T-cell (primary cell): ENCODE results near the gene SPACA4. TPM values are rescaled to one million over a fixed set of nuclear protein-coding genes. Genes with fewer than 3 reads are reported as not detected.
A peak's percentile ranks its signal among the peaks of the same experiment; 100 is the strongest.

Experiments used
- ATAC-seq, 4 experiments: fragments of 200-7000 bp in 3 of 4; fragments of 150-1000 bp in 1 of 4; cut with Tn5 transposase; replicated peaks in 1 of 4; 1 replicate in 3 of 4; 2 replicates in 1 of 4; pipeline ENCODE4 v1.10.0; 2021; ENCODE audit warnings: moderate library complexity in 3 of 4, mild to moderate bottlenecking in 2 of 4, moderate number of reproducible peaks in 1 of 4
- CTCF ChIA-PET, 2 donors: fragments of 300-600 bp; sonication (Branson Sonifier 250); formaldehyde crosslinking; loops; one replicate each; lab custom pipeline; 2022; ENCODE audit warnings: antibody characterized with exemption in 2 of 2; lab: Charles Lee
- POLR2A ChIA-PET, 2 donors: fragments of 300-600 bp; sonication (Branson Sonifier 250); formaldehyde crosslinking; loops; one replicate each; lab custom pipeline; 2022; ENCODE audit warnings: antibody characterized with exemption in 2 of 2; lab: Charles Lee
- DNase-seq, 35 experiments: peaks; one replicate each; pipeline versions ENCODE4 v3.0.0 to v3.0.0-alpha.2; 2013 to 2023
- H3K27ac ChIP-seq: one replicate; pipeline ENCODE4 v1.5.1; 2013; ENCODE audit warnings: low read length
- H3K27me3 ChIP-seq, 2 experiments: replicated peaks in 1 of 2; 1 replicate in 1 of 2; 2 replicates in 1 of 2; pipeline versions ENCODE4 v1.6.1 to v1.7.0; 2013; ENCODE audit warnings: low read length in 1 of 2, mixed read lengths in 1 of 2; ENCODE audit not compliant: control insufficient read depth in 2 of 2, insufficient read depth in 2 of 2; ENCODE audit errors: extremely low read depth in 1 of 2
- H3K36me3 ChIP-seq, 2 donors: 1 replicate in 1 of 2; 2 replicates in 1 of 2; pipeline versions ENCODE4 v1.6.1 to v1.7.0; 2013; ENCODE audit warnings: low read length in 1 of 2; ENCODE audit not compliant: control insufficient read depth in 2 of 2, insufficient read depth in 1 of 2; ENCODE audit errors: extremely low read depth in 1 of 2
- H3K4me1 ChIP-seq, 2 experiments: 1 replicate in 1 of 2; 2 replicates in 1 of 2; pipeline versions ENCODE4 v1.6.1 to v1.7.0; 2013; ENCODE audit warnings: low read length in 2 of 2, mixed read lengths in 1 of 2; ENCODE audit not compliant: insufficient read depth in 2 of 2, control insufficient read depth in 1 of 2; ENCODE audit errors: extremely low read depth in 1 of 2
- H3K4me3 ChIP-seq, 2 donors: 1 replicate in 1 of 2; 2 replicates in 1 of 2; pipeline versions ENCODE4 v1.5.1 to v1.7.0; 2013; ENCODE audit warnings: mild to moderate bottlenecking in 2 of 2, low read length in 1 of 2, moderate library complexity in 1 of 2; ENCODE audit not compliant: control insufficient read depth in 1 of 2; ENCODE audit errors: extremely low read depth in 1 of 2
- H3K9me3 ChIP-seq: 2 replicates; pipeline ENCODE4 v1.7.0; 2013
- H3K27ac Mint-ChIP-seq, 2 donors: one replicate each; pipeline ENCODE4 v1.8.0; 2020 to 2021; ENCODE audit warnings: mild to moderate bottlenecking in 2 of 2, mixed read lengths in 2 of 2
- H3K27me3 Mint-ChIP-seq, 2 donors: one replicate each; pipeline ENCODE4 v1.8.0; 2021 to 2022; ENCODE audit warnings: mixed read lengths in 2 of 2
- H3K36me3 Mint-ChIP-seq: one replicate; pipeline ENCODE4 v1.8.0; 2021; ENCODE audit warnings: mixed read lengths
- H3K4me1 Mint-ChIP-seq, 3 donors: one replicate each; pipeline ENCODE4 v1.8.0; 2020 to 2022; ENCODE audit warnings: mixed read lengths in 3 of 3, mild to moderate bottlenecking in 1 of 3
- H3K4me3 Mint-ChIP-seq, 3 donors: one replicate each; pipeline ENCODE4 v1.8.0; 2020 to 2022; ENCODE audit warnings: mild to moderate bottlenecking in 3 of 3, mixed read lengths in 3 of 3, moderate library complexity in 3 of 3
- H3K9me3 Mint-ChIP-seq, 3 donors: one replicate each; pipeline ENCODE4 v1.8.0; 2020 to 2022; ENCODE audit warnings: mixed read lengths in 3 of 3
- WGBS: methylation state at CpG from one replicate; pipeline ENCODE4 v1.1.5; 2013; ENCODE audit warnings: missing lambda C conversion rate; ENCODE audit not compliant: insufficient coverage; 5-methylcytosine and 5-hydroxymethylcytosine counted together
- total RNA-seq, 35 experiments: library from RNA in 6 of 35; stranded (reverse) in 6 of 35; fragments of 120-200 nt in 1 of 35; gene quantifications; one replicate each; pipeline versions ENCODE4 v1.2.1 to v1.2.4 and lab custom pipeline; 2013 to 2026

The SPACA4 gene
- total RNA-seq, 5 donors from 2014 or later (not counting 1 experiment from before 2014, with no cell fraction given), result not detected

GRCh38 chr19:48616041-48616436 is 9.5 kb downstream of the SPACA4 start:
- H3K27me3 ChIP-seq, result peaks cover 0 to 2% of the 10 kb centered on the region in 2 experiments
- POLR2A ChIA-PET, result no interaction called here
- no peak overlapping the region for H3K27ac ChIP-seq
- H3K9me3 ChIP-seq, result no peaks in the 10 kb centered on the region
- Mint-ChIP-seq H3K36me3 (peaks cover 22% of the 10 kb centered on the region), H3K4me3 (peak overlapping the region; percentile 94 to 95 (median 95)), H3K4me1 (peaks cover 29 to 42% (median 35%) of the 10 kb centered on the region in 3 donors), H3K27ac (peak overlapping the region; percentile 76 to 85), H3K9me3 (no peaks in the 10 kb centered on the region), H3K27me3 (no peaks in the 10 kb centered on the region)
- CTCF ChIA-PET, result no interaction called here
- DNase-seq (no peak), ATAC-seq (no peak)
- WGBS, result 86% methylated on average over 16 of the region's 16 CpGs
- H3K4me3 ChIP-seq, result no peak overlapping the region
- peaks cover 13 to 47% of the 10 kb centered on the region in 2 experiments for H3K4me1 ChIP-seq
- peaks cover 21 to 31% of the 10 kb centered on the region in 2 donors for H3K36me3 ChIP-seq

GRCh38 chr19:48616491-48617056 is 10.0 kb downstream of the SPACA4 start:
- ChIA-PET POLR2A (no interaction called here), CTCF (no interaction called here)
- peaks cover 25% of the 10 kb centered on the region for H3K36me3 Mint-ChIP-seq
- peak overlapping the region; percentile 94 to 95 (median 95) for H3K4me3 Mint-ChIP-seq
- Histone ChIP-seq H3K4me1 (peaks cover 13 to 47% of the 10 kb centered on the region in 2 experiments), H3K27me3 (peaks cover 0 to 2% of the 10 kb centered on the region in 2 experiments), H3K36me3 (peaks cover 21 to 31% of the 10 kb centered on the region in 2 donors), H3K9me3 (no peaks in the 10 kb centered on the region), H3K27ac (peak overlapping the region; percentile 17), H3K4me3 (no peak overlapping the region)
- H3K4me1 Mint-ChIP-seq, result peaks cover 32 to 45% (median 38%) of the 10 kb centered on the region in 3 donors
- H3K9me3 Mint-ChIP-seq, result no peaks in the 10 kb centered on the region
- H3K27me3 Mint-ChIP-seq, result no peaks in the 10 kb centered on the region
- no peak for ATAC-seq
- DNase-seq, result no peak
- peak overlapping the region; percentile 76 to 85 for H3K27ac Mint-ChIP-seq
- WGBS, result 57% methylated on average over 1 of the region's 12 CpGs

- H3K27ac ChIP-seq, result peak overlapping the region; percentile 87
- no peak for ATAC-seq
- H3K36me3 ChIP-seq, result peaks cover 21 to 31% of the 10 kb centered on the region in 2 donors
- H3K4me1 ChIP-seq, result peaks cover 13 to 47% of the 10 kb centered on the region in 2 experiments
- peak overlapping the region; percentile 97 to 98 for H3K27ac Mint-ChIP-seq
- ChIA-PET CTCF (interaction anchor here in 1 of 2 donors (0.5 kb wide), 1 partner anchor 354 kb away, joined by 3 read pairs; no protein-coding TSS in a partner anchor), POLR2A (no interaction called here)
- 56% methylated on average over 5 of the region's 18 CpGs for WGBS
- no peaks in the 10 kb centered on the region for H3K9me3 ChIP-seq
- peaks cover 0 to 2% of the 10 kb centered on the region in 2 experiments for H3K27me3 ChIP-seq
- peaks cover 34 to 50% (median 42%) of the 10 kb centered on the region in 3 donors for H3K4me1 Mint-ChIP-seq
- H3K4me3 Mint-ChIP-seq, result peak overlapping the region; percentile 94 to 95 (median 95)
- H3K9me3 Mint-ChIP-seq, result no peaks in the 10 kb centered on the region
- H3K4me3 ChIP-seq, result peak overlapping the region; percentile 94 to 100
- peaks cover 28% of the 10 kb centered on the region for H3K36me3 Mint-ChIP-seq
- H3K27me3 Mint-ChIP-seq, result no peaks in the 10 kb centered on the region
- DNase-seq, result no peak
These were observed 10.8 kb downstream of the SPACA4 start for GRCh38 chr19:48617146-48617937.

- Mint-ChIP-seq H3K27ac (peak overlapping the region; percentile 97 to 98), H3K4me1 (peaks cover 37 to 55% (median 46%) of the 10 kb centered on the region in 3 donors), H3K27me3 (no peaks in the 10 kb centered on the region), H3K9me3 (no peaks in the 10 kb centered on the region), H3K36me3 (peaks cover 32% of the 10 kb centered on the region), H3K4me3 (peak overlapping the region; percentile 94 to 95 (median 95))
- Histone ChIP-seq H3K27me3 (peaks cover 0 to 2% of the 10 kb centered on the region in 2 experiments), H3K36me3 (peaks cover 21 to 31% of the 10 kb centered on the region in 2 donors), H3K27ac (peak overlapping the region; percentile 87), H3K4me1 (peaks cover 17 to 57% of the 10 kb centered on the region in 2 experiments), H3K9me3 (no peaks in the 10 kb centered on the region), H3K4me3 (peak overlapping the region; percentile 94 to 100)
- peak in 1 of 35 experiments; percentile 27 for DNase-seq
- ATAC-seq, result no peak
- 2% methylated on average over 17 of the region's 18 CpGs for WGBS
- POLR2A ChIA-PET, result interaction anchor here in 1 of 2 donors (0.6 kb wide), 1 partner anchor 116 kb away, joined by 4 read pairs; no protein-coding TSS in a partner anchor
- CTCF ChIA-PET, result interaction anchor here in 1 of 2 donors (0.5 to 1.1 kb wide), 3 partner anchors 177 to 1957 kb away, joined by 3 read pairs; no protein-coding TSS in a partner anchor
These were observed 11.9 kb downstream of the SPACA4 start for GRCh38 chr19:48618278-48618915.

GRCh38 chr19:48618916-48619691 is 12.6 kb downstream of the SPACA4 start, which contains the start of the genes RPL18 and SPHK2:
TSS of gene RPL18 (minus strand) at chr19:48619178. CDS start at chr19:48619143, 35 bp downstream.
TSS of gene SPHK2 (plus strand) at chr19:48619506. CDS start at chr19:48620515, 1,009 bp downstream.
- Mint-ChIP-seq H3K4me3 (peak within 1 kb of the TSS; percentile 94 to 95 (median 95)), H3K27ac (peak within 1 kb of the TSS; percentile 97 to 98), H3K4me1 (peaks cover 44 to 62% (median 53%) of the 10 kb centered on the region in 3 donors), H3K27me3 (no peaks in the 10 kb centered on the region), H3K9me3 (no peaks in the 10 kb centered on the region), H3K36me3 (peaks cover 36% of the 10 kb centered on the region)
- Histone ChIP-seq H3K27ac (peak within 1 kb of the TSS; percentile 87), H3K4me3 (peak within 1 kb of the TSS; percentile 94 to 100), H3K27me3 (peaks cover 0 to 2% of the 10 kb centered on the region in 2 experiments), H3K9me3 (no peaks in the 10 kb centered on the region), H3K4me1 (peaks cover 20 to 64% of the 10 kb centered on the region in 2 experiments), H3K36me3 (peaks cover 21 to 31% of the 10 kb centered on the region in 2 donors)
- ChIA-PET POLR2A (interaction anchor here in 1 of 2 donors (0.5 to 0.6 kb wide), 2 partner anchors 117 to 152 kb away, joined by 4 to 5 read pairs; no protein-coding TSS in a partner anchor), CTCF (interaction anchor here in 1 of 2 donors (0.5 to 1.2 kb wide), 7 partner anchors 15 to 1958 kb away, joined by 3 to 6 read pairs (median 3); partner anchors contain the start of gene RUVBL2)
- under 1% methylated on average over 65 of the region's 69 CpGs for WGBS
- ATAC-seq, result peak; percentile 78 to 84 (median 83)
- peak; percentile 87 to 99 (median 92) for DNase-seq
